ENCODE measurements around the gene LSG1. TPM values are rescaled to one million over a fixed set of nuclear protein-coding genes. Genes with fewer than 3 reads are reported as not detected.

The LSG1 gene
- total and polyA plus RNA-seq, 2 of the 13 experiments (the other 11 are each of a cell fraction or from before 2014, with no cell fraction given), result 21.4 to 32.1 TPM

DNA sequence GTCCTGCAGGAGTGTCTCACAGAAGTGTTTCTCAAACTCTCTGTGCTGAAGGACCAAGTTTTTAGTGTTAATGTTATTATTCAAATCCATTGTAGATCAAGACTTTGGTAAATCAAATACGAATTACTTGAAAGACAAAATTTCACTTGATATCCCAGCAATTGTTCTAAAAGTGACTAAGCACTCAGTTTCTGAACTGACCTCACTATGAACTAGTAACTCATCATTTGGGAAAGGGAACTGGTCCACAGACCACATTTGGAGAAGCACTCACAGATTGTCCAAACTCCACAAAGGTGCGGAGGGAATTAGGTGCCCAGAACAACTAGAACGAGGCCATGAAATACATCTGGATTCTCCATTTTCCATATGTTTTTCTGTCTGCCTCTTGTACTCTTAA lies 39.3 kb upstream of the LSG1 start:
- Histone ChIP-seq H3K79me2 (ENCODE audit: insufficient read depth, low read length) (no peaks in the 10 kb centered on the region), H3K9me3 (ENCODE audit: low read length) (no peaks in the 10 kb centered on the region), H3K27me3 (ENCODE audit: control insufficient read depth in 1 of 2, insufficient read depth in 2 of 2, low read length in 2 of 2) (peaks cover 0 to 7% of the 10 kb centered on the region in 2 experiments; a peak in 2 of 5 replicates), H4K20me1 (ENCODE audit: insufficient read depth, low read length) (no peaks in the 10 kb centered on the region), H3K4me2 (ENCODE audit: low read depth, low read length) (no peak overlapping the region), H3K27ac (ENCODE audit: extremely low read length, insufficient read depth, low read length) (no peak overlapping the region), H2AFZ (ENCODE audit: low read length) (no peak overlapping the region), H3K9ac (ENCODE audit: insufficient read depth, low read depth, low read length) (no peak overlapping the region), H3K36me3 (replicated peaks in 1 of 2; ENCODE audit: control insufficient read depth in 1 of 2, insufficient read depth in 2 of 2, low read length in 2 of 2) (no peaks in the 10 kb centered on the region), H3K4me1 (ENCODE audit: insufficient read depth, low read length) (peaks cover 9% of the 10 kb centered on the region; the same call in 1 of the 2 replicates), H3K4me3 (replicated peaks in 1 of 3; ENCODE audit: insufficient read depth in 1 of 3, low read depth in 2 of 3, low read length in 3 of 3) (no peak overlapping the region)
- WGBS (ENCODE audit: low lambda C conversion rate), result 73% methylated on average over 3 of the region's 3 CpGs
- FAIRE-seq (no peak), ATAC-seq (no peak), DNase-seq (ENCODE audit: low spot score) (no peak)
- ChIA-PET CTCF (ENCODE audit: low intra/inter-chr PET ratio, low total read pairs) (no interaction called here), POLR2A (no interaction called here)
- no TSS peak for BruUV-seq (replicated peaks)
- TF ChIP-seq, protein P1, sequence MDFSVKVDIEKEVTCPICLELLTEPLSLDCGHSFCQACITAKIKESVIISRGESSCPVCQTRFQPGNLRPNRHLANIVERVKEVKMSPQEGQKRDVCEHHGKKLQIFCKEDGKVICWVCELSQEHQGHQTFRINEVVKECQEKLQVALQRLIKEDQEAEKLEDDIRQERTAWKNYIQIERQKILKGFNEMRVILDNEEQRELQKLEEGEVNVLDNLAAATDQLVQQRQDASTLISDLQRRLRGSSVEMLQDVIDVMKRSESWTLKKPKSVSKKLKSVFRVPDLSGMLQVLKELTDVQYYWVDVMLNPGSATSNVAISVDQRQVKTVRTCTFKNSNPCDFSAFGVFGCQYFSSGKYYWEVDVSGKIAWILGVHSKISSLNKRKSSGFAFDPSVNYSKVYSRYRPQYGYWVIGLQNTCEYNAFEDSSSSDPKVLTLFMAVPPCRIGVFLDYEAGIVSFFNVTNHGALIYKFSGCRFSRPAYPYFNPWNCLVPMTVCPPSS (IDR thresholded peaks at IDR 0.05), result no peak
- TF ChIP-seq ZNF549 (CRISPR knock-in tag; IDR thresholded peaks at IDR 0.05) (no peak), ZNF615 (CRISPR knock-in tag; IDR thresholded peaks at IDR 0.05; ENCODE audit: borderline replicate concordance) (no peak), ZNF747 (CRISPR knock-in tag; IDR thresholded peaks at IDR 0.05; ENCODE audit: borderline replicate concordance) (no peak), ZSCAN25 (CRISPR knock-in tag; IDR thresholded peaks at IDR 0.05) (no peak), FIP1L1 (IDR thresholded peaks at IDR 0.05; ENCODE audit: borderline replicate concordance, insufficient read depth, low read depth, low read length) (no peak), PHF20 (CRISPR knock-in tag; IDR thresholded peaks at IDR 0.05) (no peak), U2AF1 (optimal IDR thresholded peaks at IDR 0.05; ENCODE audit: low read depth, low read length) (no peak)
- intact Hi-C loops (cut with micrococcal nuclease; ENCODE audit: unreplicated experiment), result no loop called here
- in situ Hi-C loops (cut with HindIII; ENCODE audit: extremely low pct_ligation_motif_present, low pct_unique_long_range_greater_than_20kb), result no loop called here

DNA sequence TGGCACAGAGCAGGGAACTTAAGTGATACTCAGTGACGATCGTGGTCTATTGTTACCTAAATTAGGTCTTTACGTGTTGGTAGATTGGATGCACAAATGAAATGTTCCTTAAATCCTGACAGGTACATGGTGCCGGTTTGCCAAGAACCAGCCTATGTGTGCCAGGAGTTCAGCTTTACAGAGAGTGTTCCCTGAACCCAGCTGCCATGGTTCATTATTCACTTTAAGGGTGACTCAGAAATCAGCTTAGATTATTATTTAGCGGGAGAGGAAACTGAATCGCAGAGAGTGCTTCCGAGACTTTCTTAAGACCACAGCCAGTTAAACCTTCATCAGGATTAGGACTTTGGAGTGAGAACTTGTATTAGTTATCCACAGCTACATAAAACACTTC lies 35.2 kb upstream of the LSG1 start:
- no TSS peak for BruUV-seq (replicated peaks)
- peaks cover 9% of the 10 kb centered on the region; the same call in 1 of the 2 replicates for H3K4me1 ChIP-seq (ENCODE audit: insufficient read depth, low read length)
- H3K79me2 ChIP-seq (ENCODE audit: insufficient read depth, low read length), result no peaks in the 10 kb centered on the region
- in situ Hi-C loops (cut with HindIII; ENCODE audit: extremely low pct_ligation_motif_present, low pct_unique_long_range_greater_than_20kb) (no loop called here), intact Hi-C loops (cut with micrococcal nuclease; ENCODE audit: unreplicated experiment) (no loop called here)
- H3K9me3 ChIP-seq (ENCODE audit: low read length), result no peaks in the 10 kb centered on the region
- FAIRE-seq, result no peak
- H3K4me2 ChIP-seq (ENCODE audit: low read depth, low read length), result no peak overlapping the region
- no peak for DNase-seq (ENCODE audit: low spot score)
- peaks cover 0 to 6% of the 10 kb centered on the region in 2 experiments; a peak in 2 of 5 replicates for H3K27me3 ChIP-seq (ENCODE audit: control insufficient read depth in 1 of 2, insufficient read depth in 2 of 2, low read length in 2 of 2)
- no peak for ATAC-seq
- no peaks in the 10 kb centered on the region for H3K36me3 ChIP-seq (replicated peaks in 1 of 2; ENCODE audit: control insufficient read depth in 1 of 2, insufficient read depth in 2 of 2, low read length in 2 of 2)
- POLR2A ChIA-PET, result interaction anchor here (0.6 kb wide), 1 partner anchor 21 kb away, joined by 3 read pairs; no protein-coding TSS in a partner anchor
- no peak overlapping the region for H2AFZ ChIP-seq (ENCODE audit: low read length)
- H4K20me1 ChIP-seq (ENCODE audit: insufficient read depth, low read length), result no peaks in the 10 kb centered on the region
- no peak overlapping the region for H3K9ac ChIP-seq (ENCODE audit: insufficient read depth, low read depth, low read length)
- H3K4me3 ChIP-seq (replicated peaks in 1 of 3; ENCODE audit: insufficient read depth in 1 of 3, low read depth in 2 of 3, low read length in 3 of 3), result no peak overlapping the region
- no peak overlapping the region for H3K27ac ChIP-seq (ENCODE audit: extremely low read length, insufficient read depth, low read length)
- CTCF ChIA-PET (ENCODE audit: low intra/inter-chr PET ratio, low total read pairs), result no interaction called here
- WGBS (ENCODE audit: low lambda C conversion rate), result 78% methylated on average over 7 of the region's 7 CpGs
- no peak for TF ChIP-seq ZIK1 (CRISPR knock-in tag; IDR thresholded peaks at IDR 0.05; ENCODE audit: borderline replicate concordance, low read depth)
- TF ChIP-seq, protein P2, sequence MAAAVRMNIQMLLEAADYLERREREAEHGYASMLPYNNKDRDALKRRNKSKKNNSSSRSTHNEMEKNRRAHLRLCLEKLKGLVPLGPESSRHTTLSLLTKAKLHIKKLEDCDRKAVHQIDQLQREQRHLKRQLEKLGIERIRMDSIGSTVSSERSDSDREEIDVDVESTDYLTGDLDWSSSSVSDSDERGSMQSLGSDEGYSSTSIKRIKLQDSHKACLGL (CRISPR knock-in tag; IDR thresholded peaks at IDR 0.05), result no peak
- TF ChIP-seq, protein P3, sequence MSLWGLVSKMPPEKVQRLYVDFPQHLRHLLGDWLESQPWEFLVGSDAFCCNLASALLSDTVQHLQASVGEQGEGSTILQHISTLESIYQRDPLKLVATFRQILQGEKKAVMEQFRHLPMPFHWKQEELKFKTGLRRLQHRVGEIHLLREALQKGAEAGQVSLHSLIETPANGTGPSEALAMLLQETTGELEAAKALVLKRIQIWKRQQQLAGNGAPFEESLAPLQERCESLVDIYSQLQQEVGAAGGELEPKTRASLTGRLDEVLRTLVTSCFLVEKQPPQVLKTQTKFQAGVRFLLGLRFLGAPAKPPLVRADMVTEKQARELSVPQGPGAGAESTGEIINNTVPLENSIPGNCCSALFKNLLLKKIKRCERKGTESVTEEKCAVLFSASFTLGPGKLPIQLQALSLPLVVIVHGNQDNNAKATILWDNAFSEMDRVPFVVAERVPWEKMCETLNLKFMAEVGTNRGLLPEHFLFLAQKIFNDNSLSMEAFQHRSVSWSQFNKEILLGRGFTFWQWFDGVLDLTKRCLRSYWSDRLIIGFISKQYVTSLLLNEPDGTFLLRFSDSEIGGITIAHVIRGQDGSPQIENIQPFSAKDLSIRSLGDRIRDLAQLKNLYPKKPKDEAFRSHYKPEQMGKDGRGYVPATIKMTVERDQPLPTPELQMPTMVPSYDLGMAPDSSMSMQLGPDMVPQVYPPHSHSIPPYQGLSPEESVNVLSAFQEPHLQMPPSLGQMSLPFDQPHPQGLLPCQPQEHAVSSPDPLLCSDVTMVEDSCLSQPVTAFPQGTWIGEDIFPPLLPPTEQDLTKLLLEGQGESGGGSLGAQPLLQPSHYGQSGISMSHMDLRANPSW (CRISPR knock-in tag; IDR thresholded peaks at IDR 0.05; ENCODE audit: borderline replicate concordance), result no peak
- TF ChIP-seq ZNF678 (CRISPR knock-in tag; IDR thresholded peaks at IDR 0.05), result no peak
- no peak for TF ChIP-seq ZNF615 (CRISPR knock-in tag; IDR thresholded peaks at IDR 0.05; ENCODE audit: borderline replicate concordance)
- no peak for TF ChIP-seq PTBP1 (IDR thresholded peaks at IDR 0.05; ENCODE audit: low read depth, low read length, poor library complexity, severe bottlenecking)
- TF ChIP-seq NCOR1 (IDR thresholded peaks at IDR 0.05; ENCODE audit: borderline replicate concordance, low read length), result no peak
- TF ChIP-seq ZNF33B (CRISPR knock-in tag; IDR thresholded peaks at IDR 0.05), result no peak

All from HepG2 (cell line).